K562 (cell line): ENCODE measurements around the gene RMI1. TPM values are rescaled to one million over a fixed set of nuclear protein-coding genes. Genes with fewer than 3 reads are reported as not detected.

Experiments
- BACH1 ChIP-seq: fragments of 200-800 bp; sonication (Bioruptor generic); IDR thresholded peaks from 2 replicates; pipeline ENCODE4 v1.6.1; 2016; ENCODE audit warnings: missing genetic modification characterization, missing compliant biosample characterization
- CHD4 ChIP-seq: fragments of 200-600 bp; sonication (generic); IDR thresholded peaks from 3 replicates; pipeline ENCODE4 v1.6.1; 2012; ENCODE audit warnings: low read depth, mild to moderate bottlenecking, mixed read lengths, low read length, inconsistent platforms; ENCODE audit not compliant: insufficient read depth, insufficient replicate concordance, poor library complexity, severe bottlenecking
- CREM ChIP-seq: IDR thresholded peaks from 2 replicates; pipeline ENCODE4 v1.6.1; 2014; ENCODE audit warnings: antibody characterized with exemption, low read depth
- DIDO1 ChIP-seq: fragments of 450-650 bp; IDR thresholded peaks from 2 replicates; pipeline ENCODE4 v1.6.1; 2016; ENCODE audit warnings: low read depth, missing biosample characterization, missing genetic modification characterization
- HNRNPK ChIP-seq: fragments of 200-400 bp; formaldehyde crosslinking; IDR thresholded peaks from one replicate; pipeline ENCODE4 v1.6.1; 2018; ENCODE audit warnings: mild to moderate bottlenecking, low read depth, low read length; ENCODE audit not compliant: poor library complexity, severe bottlenecking
- LCOR ChIP-seq: sonication (generic); formaldehyde crosslinking; IDR thresholded peaks from 2 replicates; pipeline ENCODE4 v1.8.0; 2022; ENCODE audit warnings: mild to moderate bottlenecking, missing genetic modification reagents
- MCM5 ChIP-seq: fragments of 450-650 bp; IDR thresholded peaks from 2 replicates; pipeline ENCODE4 v1.6.1; 2016; ENCODE audit warnings: low read depth
- POLR2G ChIP-seq: fragments of 200-400 bp; formaldehyde crosslinking; IDR thresholded peaks from 2 replicates; pipeline ENCODE4 v1.6.1; 2017; ENCODE audit warnings: low read depth, mild to moderate bottlenecking, antibody characterized with exemption, low read length, moderate library complexity
- PURB ChIP-seq: sonication (generic); formaldehyde crosslinking; IDR thresholded peaks from 2 replicates; pipeline ENCODE4 v1.9.0; 2021; ENCODE audit warnings: low read depth, mild to moderate bottlenecking, missing genetic modification reagents
- RBM34 ChIP-seq: fragments of 200-400 bp; formaldehyde crosslinking; IDR thresholded peaks from 2 replicates; pipeline ENCODE4 v1.6.1; 2018; ENCODE audit warnings: low read length, borderline replicate concordance; ENCODE audit not compliant: insufficient read depth
- TAF9B ChIP-seq: fragments of 450-650 bp; IDR thresholded peaks from 2 replicates; pipeline ENCODE4 v1.6.1; 2018; ENCODE audit warnings: mild to moderate bottlenecking; ENCODE audit not compliant: partially characterized antibody
- XRCC4 ChIP-seq: IDR thresholded peaks from one replicate; pipeline ENCODE4 v1.6.1; 2011; ENCODE audit not compliant: insufficient read depth, insufficient read length; ENCODE audit errors: extremely low read depth
- ZNF644 ChIP-seq: fragments of 200-800 bp; sonication (Bioruptor generic); IDR thresholded peaks from 2 replicates; pipeline ENCODE4 v1.6.1; 2016; ENCODE audit warnings: low read depth, missing genetic modification characterization, missing compliant biosample characterization
- ZNF699 ChIP-seq: fragments of 250-450 bp; sonication (Bioruptor Pico); IDR thresholded peaks from 2 replicates; pipeline ENCODE4 v1.8.0; 2021; ENCODE audit warnings: mild to moderate bottlenecking, moderate library complexity; ENCODE audit not compliant: insufficient replicate concordance
- ZNF766 ChIP-seq: fragments of 200-800 bp; sonication (Bioruptor generic); conservative IDR thresholded peaks from 2 replicates; pipeline ENCODE4 v1.6.1; 2016; ENCODE audit warnings: missing genetic modification characterization, missing compliant biosample characterization
- polyA plus RNA-seq, 8 experiments: library from polyadenylated mRNA; depleted of rRNA in 4 of 8; stranded (reverse) in 5 of 8; unstranded in 3 of 8; fragments of >200 nt; fragmentation: Nextera tagmentation in 2 of 8; fragmentation: Illumina TruSeq in 1 of 8; extraction: Ambion mirVana in 2 of 8; extraction: Trizol in 1 of 8; gene quantifications; 2 replicates each; pipeline versions ENCODE4 v1.2.1 to v1.2.3, GENCODE V29; 2011 to 2014; ENCODE audit warnings: inconsistent platforms in 1 of 8, missing spikeins in 1 of 8
- total RNA-seq, 7 experiments: library from RNA; depleted of rRNA in 6 of 7; stranded (reverse); fragments of >200 nt in 6 of 7; fragmentation: Illumina TruSeq in 2 of 7; extraction: Trizol in 2 of 7; gene quantifications; 2 replicates each; pipeline versions ENCODE4 v1.2.1 to v1.2.3, GENCODE V29; 2011 to 2021; ENCODE audit warnings: low replicate concordance in 1 of 7
- TF ChIP-seq, protein P1 (sequence below), 3 experiments: fragments of 200-800 bp in 1 of 3; fragments of 250-450 bp in 1 of 3; fragments of 450-650 bp in 1 of 3; sonication (Bioruptor Pico) in 1 of 3; sonication (Bioruptor generic) in 1 of 3; formaldehyde crosslinking in 1 of 3; IDR thresholded peaks; 2 replicates each; pipeline versions ENCODE4 v1.6.1 to v1.8.0; 2016 to 2022; ENCODE audit warnings: mild to moderate bottlenecking in 2 of 3, missing genetic modification characterization in 2 of 3, missing compliant biosample characterization in 1 of 3, moderate library complexity in 1 of 3
- TF ChIP-seq, protein P2 (sequence below): sonication (generic); formaldehyde crosslinking; IDR thresholded peaks from 2 replicates; pipeline ENCODE4 v1.8.0; 2022; ENCODE audit warnings: missing genetic modification reagents, mild to moderate bottlenecking, moderate library complexity, borderline replicate concordance
- TF ChIP-seq, protein P3 (sequence below): sonication (generic); formaldehyde crosslinking; IDR thresholded peaks from 2 replicates; pipeline ENCODE4 v1.8.0; 2023; ENCODE audit warnings: mild to moderate bottlenecking, missing genetic modification reagents
- TF ChIP-seq, protein P4 (sequence below): fragments of 250-450 bp; sonication (Bioruptor Pico); IDR thresholded peaks from 2 replicates; pipeline ENCODE4 v1.4.0; 2020; ENCODE audit warnings: borderline replicate concordance

The RMI1 gene
- total and polyA plus RNA-seq, 9 of the 15 experiments (the other 6 are each of a cell fraction or from before 2014, with no cell fraction given) = 3.0 to 17.4 (median 10.6) TPM

DNA sequence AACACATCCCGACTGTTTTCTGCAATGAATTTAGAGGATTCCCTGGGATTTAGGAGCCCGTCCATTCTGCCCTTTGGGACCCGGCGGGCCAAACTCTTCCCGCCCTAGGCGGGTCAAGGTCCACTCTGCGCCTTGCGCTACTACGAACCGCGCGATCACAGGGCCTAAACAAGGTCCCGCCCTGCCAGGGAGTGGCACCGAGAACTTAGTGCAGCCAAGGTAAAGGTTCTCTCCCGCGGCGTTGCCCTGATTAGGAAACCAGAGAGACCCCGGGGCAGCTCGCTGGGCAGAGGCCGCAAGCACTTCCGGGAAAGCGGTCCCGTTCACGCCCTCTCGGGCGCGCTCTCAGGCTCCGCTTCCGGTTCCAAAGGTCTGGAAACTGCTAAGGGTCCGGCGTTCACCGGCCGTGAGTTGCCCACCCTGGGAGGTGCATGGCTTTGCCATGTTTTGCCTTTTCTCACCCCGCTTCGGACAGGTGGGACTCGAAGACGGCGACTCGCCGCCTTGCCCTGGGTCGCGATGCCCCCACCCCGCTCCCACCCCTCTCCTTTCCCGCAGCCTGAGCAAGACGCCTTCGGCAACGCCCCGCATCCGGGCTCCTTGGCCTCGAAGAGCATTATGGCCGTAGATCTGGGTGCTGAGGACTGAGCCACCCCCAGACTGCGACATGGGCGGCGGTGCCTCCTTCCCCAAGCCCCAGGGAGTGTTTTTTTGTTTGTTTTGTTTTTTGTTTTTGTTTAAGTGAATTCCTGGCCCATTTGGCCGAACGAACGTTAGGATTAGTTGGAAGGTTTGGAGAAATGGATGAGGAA lies 24.0 kb upstream of the RMI1 start (continued):
- TF ChIP-seq, protein P1, sequence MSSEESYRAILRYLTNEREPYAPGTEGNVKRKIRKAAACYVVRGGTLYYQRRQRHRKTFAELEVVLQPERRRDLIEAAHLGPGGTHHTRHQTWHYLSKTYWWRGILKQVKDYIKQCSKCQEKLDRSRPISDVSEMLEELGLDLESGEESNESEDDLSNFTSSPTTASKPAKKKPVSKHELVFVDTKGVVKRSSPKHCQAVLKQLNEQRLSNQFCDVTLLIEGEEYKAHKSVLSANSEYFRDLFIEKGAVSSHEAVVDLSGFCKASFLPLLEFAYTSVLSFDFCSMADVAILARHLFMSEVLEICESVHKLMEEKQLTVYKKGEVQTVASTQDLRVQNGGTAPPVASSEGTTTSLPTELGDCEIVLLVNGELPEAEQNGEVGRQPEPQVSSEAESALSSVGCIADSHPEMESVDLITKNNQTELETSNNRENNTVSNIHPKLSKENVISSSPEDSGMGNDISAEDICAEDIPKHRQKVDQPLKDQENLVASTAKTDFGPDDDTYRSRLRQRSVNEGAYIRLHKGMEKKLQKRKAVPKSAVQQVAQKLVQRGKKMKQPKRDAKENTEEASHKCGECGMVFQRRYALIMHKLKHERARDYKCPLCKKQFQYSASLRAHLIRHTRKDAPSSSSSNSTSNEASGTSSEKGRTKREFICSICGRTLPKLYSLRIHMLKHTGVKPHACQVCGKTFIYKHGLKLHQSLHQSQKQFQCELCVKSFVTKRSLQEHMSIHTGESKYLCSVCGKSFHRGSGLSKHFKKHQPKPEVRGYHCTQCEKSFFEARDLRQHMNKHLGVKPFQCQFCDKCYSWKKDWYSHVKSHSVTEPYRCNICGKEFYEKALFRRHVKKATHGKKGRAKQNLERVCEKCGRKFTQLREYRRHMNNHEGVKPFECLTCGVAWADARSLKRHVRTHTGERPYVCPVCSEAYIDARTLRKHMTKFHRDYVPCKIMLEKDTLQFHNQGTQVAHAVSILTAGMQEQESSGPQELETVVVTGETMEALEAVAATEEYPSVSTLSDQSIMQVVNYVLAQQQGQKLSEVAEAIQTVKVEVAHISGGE (CRISPR knock-in tag; IDR thresholded peaks at IDR 0.05) = peak in 1 of 3 experiments; percentile 82; a peak in 2 of 6 replicates
- TF ChIP-seq, protein P2, sequence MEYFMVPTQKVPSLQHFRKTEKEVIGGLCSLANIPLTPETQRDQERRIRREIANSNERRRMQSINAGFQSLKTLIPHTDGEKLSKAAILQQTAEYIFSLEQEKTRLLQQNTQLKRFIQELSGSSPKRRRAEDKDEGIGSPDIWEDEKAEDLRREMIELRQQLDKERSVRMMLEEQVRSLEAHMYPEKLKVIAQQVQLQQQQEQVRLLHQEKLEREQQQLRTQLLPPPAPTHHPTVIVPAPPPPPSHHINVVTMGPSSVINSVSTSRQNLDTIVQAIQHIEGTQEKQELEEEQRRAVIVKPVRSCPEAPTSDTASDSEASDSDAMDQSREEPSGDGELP (CRISPR knock-in tag) = peak; percentile 39; the same call in 1 of the 2 replicates
- TF ChIP-seq LCOR (0 out of 2 replicates have a peak, but pooled peaks have one; percentile 34), DIDO1 (tag) (no peak), POLR2G (peak; percentile 92), ZNF766 (CRISPR knock-in tag) (peak; percentile 77; the same call in 1 of the 2 replicates), TAF9B (peak; percentile 69), CHD4 (no peak), XRCC4 (no peak), MCM5 (no peak), ZNF644 (tag) (no peak), HNRNPK (no peak), BACH1 (tag) (no peak), PURB (no peak), RBM34 (no peak), ZNF699 (CRISPR knock-in tag) (no peak), CREM (no peak; the same call in 1 of the 2 replicates)
- TF ChIP-seq, protein P3, sequence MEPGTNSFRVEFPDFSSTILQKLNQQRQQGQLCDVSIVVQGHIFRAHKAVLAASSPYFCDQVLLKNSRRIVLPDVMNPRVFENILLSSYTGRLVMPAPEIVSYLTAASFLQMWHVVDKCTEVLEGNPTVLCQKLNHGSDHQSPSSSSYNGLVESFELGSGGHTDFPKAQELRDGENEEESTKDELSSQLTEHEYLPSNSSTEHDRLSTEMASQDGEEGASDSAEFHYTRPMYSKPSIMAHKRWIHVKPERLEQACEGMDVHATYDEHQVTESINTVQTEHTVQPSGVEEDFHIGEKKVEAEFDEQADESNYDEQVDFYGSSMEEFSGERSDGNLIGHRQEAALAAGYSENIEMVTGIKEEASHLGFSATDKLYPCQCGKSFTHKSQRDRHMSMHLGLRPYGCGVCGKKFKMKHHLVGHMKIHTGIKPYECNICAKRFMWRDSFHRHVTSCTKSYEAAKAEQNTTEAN (CRISPR knock-in tag) = no peak
- TF ChIP-seq, protein P4, sequence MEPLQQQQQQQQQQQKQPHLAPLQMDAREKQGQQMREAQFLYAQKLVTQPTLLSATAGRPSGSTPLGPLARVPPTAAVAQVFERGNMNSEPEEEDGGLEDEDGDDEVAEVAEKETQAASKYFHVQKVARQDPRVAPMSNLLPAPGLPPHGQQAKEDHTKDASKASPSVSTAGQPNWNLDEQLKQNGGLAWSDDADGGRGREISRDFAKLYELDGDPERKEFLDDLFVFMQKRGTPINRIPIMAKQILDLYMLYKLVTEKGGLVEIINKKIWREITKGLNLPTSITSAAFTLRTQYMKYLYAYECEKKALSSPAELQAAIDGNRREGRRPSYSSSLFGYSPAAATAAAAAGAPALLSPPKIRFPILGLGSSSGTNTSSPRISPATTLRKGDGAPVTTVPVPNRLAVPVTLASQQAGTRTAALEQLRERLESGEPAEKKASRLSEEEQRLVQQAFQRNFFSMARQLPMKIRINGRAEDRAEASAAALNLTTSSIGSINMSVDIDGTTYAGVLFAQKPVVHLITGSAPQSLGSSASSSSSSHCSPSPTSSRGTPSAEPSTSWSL (CRISPR knock-in tag) = no peak
